ENCODE measurements around the gene GH1.

DNA sequence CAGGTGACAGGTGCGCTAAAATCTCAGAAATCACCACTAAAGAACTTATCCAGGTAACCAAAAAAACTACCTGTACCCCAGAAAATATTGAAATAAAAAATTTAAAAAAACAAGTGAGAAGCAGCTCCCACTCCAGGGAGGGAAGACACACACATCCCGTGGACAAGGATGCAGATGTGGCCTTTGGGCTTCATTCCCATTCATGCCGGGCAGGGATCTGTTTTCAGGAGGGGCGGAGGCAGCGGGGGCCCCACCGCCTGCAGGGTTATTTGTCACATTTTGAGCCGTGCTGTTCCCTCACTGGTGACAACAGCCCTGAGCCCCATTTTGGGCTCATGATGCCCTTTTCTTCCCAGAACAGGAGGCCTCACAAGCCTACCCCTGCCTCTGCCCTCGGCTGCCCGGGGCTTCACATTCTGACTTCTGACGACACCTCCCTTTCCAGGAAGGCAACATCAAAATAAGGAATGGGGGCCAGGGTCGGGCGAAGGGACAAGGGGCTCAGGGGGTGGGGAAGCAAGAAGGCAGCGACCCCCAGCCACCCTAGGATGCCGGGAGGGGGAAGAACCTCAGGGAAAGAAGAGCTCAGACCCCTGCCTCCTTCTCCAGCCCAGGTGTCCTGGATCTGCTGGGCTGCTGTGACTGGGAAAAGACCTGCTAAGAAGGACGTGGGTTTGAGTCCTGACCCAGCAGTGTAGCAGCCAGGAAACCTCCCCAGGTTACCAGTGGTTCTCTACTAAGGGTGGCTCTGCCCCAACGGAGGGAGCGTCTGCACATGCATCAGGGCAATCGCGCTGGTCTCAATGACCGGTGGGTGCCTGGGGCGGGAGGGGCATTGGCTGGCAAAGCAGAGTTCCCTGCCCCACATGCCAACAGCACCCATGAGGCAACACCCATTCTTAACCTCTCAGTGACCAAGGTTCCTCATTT is 15.8 kb upstream of the GH1 start:
- TF ChIP-seq, protein P1, sequence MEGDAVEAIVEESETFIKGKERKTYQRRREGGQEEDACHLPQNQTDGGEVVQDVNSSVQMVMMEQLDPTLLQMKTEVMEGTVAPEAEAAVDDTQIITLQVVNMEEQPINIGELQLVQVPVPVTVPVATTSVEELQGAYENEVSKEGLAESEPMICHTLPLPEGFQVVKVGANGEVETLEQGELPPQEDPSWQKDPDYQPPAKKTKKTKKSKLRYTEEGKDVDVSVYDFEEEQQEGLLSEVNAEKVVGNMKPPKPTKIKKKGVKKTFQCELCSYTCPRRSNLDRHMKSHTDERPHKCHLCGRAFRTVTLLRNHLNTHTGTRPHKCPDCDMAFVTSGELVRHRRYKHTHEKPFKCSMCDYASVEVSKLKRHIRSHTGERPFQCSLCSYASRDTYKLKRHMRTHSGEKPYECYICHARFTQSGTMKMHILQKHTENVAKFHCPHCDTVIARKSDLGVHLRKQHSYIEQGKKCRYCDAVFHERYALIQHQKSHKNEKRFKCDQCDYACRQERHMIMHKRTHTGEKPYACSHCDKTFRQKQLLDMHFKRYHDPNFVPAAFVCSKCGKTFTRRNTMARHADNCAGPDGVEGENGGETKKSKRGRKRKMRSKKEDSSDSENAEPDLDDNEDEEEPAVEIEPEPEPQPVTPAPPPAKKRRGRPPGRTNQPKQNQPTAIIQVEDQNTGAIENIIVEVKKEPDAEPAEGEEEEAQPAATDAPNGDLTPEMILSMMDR (IDR thresholded peaks at IDR 0.05; ENCODE audit: low read depth, low read length, missing input control): no peak
- no peak for TF ChIP-seq ATF3 (IDR thresholded peaks at IDR 0.05)
